C4-2B (cell line): ENCODE results near the gene ZNF644.
"Not testable (repeated sequence)": the region's sequence is repeated elsewhere in the genome, so short reads cannot be mapped to it uniquely, and the experiment has no call there.

Source experiments
- H3K27ac ChIP-seq: fragments of 450-650 bp; 2 replicates; pipeline ENCODE4 v1.5.1; 2017
- CTCF ChIP-seq: fragments of 450-650 bp; conservative IDR thresholded peaks from 2 replicates; pipeline ENCODE4 v1.5.1; 2017; ENCODE audit warnings: mild to moderate bottlenecking
- ZFX ChIP-seq: fragments of 450-650 bp; IDR thresholded peaks from 2 replicates; pipeline ENCODE4 v1.6.1; 2017

Gene ZNF644

GRCh38 chr1:90924982-90925381 lies 96.9 kb downstream of the ZNF644 start:
- TF ChIP-seq CTCF: no peak
- no peak for TF ChIP-seq ZFX
- no peak overlapping the region for H3K27ac ChIP-seq

- TF ChIP-seq ZFX (no peak), CTCF (no peak)
These were observed 98.8 kb downstream of the ZNF644 start for GRCh38 chr1:90922996-90923395.

GRCh38 chr1:90922202-90922601 lies 99.6 kb downstream of the ZNF644 start:
- H3K27ac ChIP-seq: no peak overlapping the region
- no peak for TF ChIP-seq ZFX
- no peak for TF ChIP-seq CTCF

More at GRCh38 chr1:90922996-90923395, 98.8 kb downstream of the ZNF644 start:
- no peak overlapping the region for H3K27ac ChIP-seq

- TF ChIP-seq CTCF: no peak
- TF ChIP-seq ZFX: no peak
- H3K27ac ChIP-seq: no peak overlapping the region
These were observed 101.9 kb downstream of the ZNF644 start for GRCh38 chr1:90919900-90920299.

- TF ChIP-seq ZFX (no peak), CTCF (no peak)
- H3K27ac ChIP-seq: no peak overlapping the region
These were observed 102.6 kb downstream of the ZNF644 start for GRCh38 chr1:90919190-90919719.

GRCh38 chr1:90911353-90911752 lies 110.5 kb downstream of the ZNF644 start:
- H3K27ac ChIP-seq: no peak overlapping the region
- TF ChIP-seq CTCF: no peak
- no peak for TF ChIP-seq ZFX

GRCh38 chr1:90902672-90903071 lies 119.2 kb downstream of the ZNF644 start:
- H3K27ac ChIP-seq: no peak overlapping the region
- no peak for TF ChIP-seq ZFX

- TF ChIP-seq ZFX (no peak), CTCF (no peak)
- H3K27ac ChIP-seq: no peak overlapping the region
These were observed 122.6 kb downstream of the ZNF644 start for GRCh38 chr1:90899263-90899662.

GRCh38 chr1:90893679-90894078 lies 128.2 kb downstream of the ZNF644 start:
- not testable (repeated sequence) for H3K27ac ChIP-seq

GRCh38 chr1:90892884-90893283 lies 129.0 kb downstream of the ZNF644 start:
- not testable (repeated sequence) for H3K27ac ChIP-seq

GRCh38 chr1:90892196-90892595 lies 129.6 kb downstream of the ZNF644 start:
- H3K27ac ChIP-seq: not testable (repeated sequence)

- not testable (repeated sequence) for H3K27ac ChIP-seq
These were observed 130.1 kb downstream of the ZNF644 start for GRCh38 chr1:90891756-90892155.
